Stimulated activated CD4-positive, alpha-beta T cell treated with anti-CD3 and anti-CD28 coated beads, TNF-alpha, amount 100 ng/mL, for 24 hours (primary cell): ENCODE results near the gene TXNDC5.
"Not testable (repeated sequence)": the region's sequence is repeated elsewhere in the genome, so short reads cannot be mapped to it uniquely, and the experiment has no call there.

Source experiments
- DNase-seq, 3 experiments: peaks; one replicate each; pipeline ENCODE4 v3.0.0-alpha.2; 2020; ENCODE audit warnings: low read depth in 3 of 3

TXNDC5 gene

GRCh38 chr6:7895125-7895423, 15.5 kb downstream of the TXNDC5 start:
- no peak for DNase-seq

GRCh38 chr6:7894262-7895124, 16.1 kb downstream of the TXNDC5 start:
- no peak for DNase-seq

GRCh38 chr6:7893342-7893741, 17.2 kb downstream of the TXNDC5 start:
- DNase-seq: no peak

GRCh38 chr6:7892367-7892766, 18.2 kb downstream of the TXNDC5 start:
- DNase-seq: not testable (repeated sequence)

- no peak for DNase-seq
These were observed 19.3 kb downstream of the TXNDC5 start for GRCh38 chr6:7891078-7891872.

GRCh38 chr6:7888587-7889357, 21.8 kb downstream of the TXNDC5 start:
- DNase-seq: no peak

GRCh38 chr6:7887278-7887991, 23.2 kb downstream of the TXNDC5 start:
- DNase-seq: no peak

GRCh38 chr6:7886132-7886531, 24.5 kb downstream of the TXNDC5 start:
- DNase-seq: no peak

- no peak for DNase-seq
These were observed 27.2 kb downstream of the TXNDC5 start for GRCh38 chr6:7883381-7883780.

GRCh38 chr6:7882505-7883257, 27.9 kb downstream of the TXNDC5 start:
- DNase-seq: no peak

- no peak for DNase-seq
These were observed 28.7 kb downstream of the TXNDC5 start for GRCh38 chr6:7881765-7882500.

GRCh38 chr6:7880718-7881107, 29.9 kb downstream of the TXNDC5 start:
- no peak for DNase-seq

GRCh38 chr6:7879980-7880717, 30.4 kb downstream of the TXNDC5 start:
- DNase-seq: no peak

- DNase-seq: no peak
These were observed 31.0 kb downstream of the TXNDC5 start for GRCh38 chr6:7879579-7879978.

GRCh38 chr6:7879043-7879442, 31.5 kb downstream of the TXNDC5 start:
- no peak for DNase-seq

GRCh38 chr6:7878401-7878964, 32.1 kb downstream of the TXNDC5 start:
- DNase-seq: no peak

GRCh38 chr6:7868926-7869325, 41.7 kb downstream of the TXNDC5 start:
- DNase-seq: no peak

GRCh38 chr6:7866526-7866925, 44.1 kb downstream of the TXNDC5 start:
- no peak for DNase-seq

- no peak for DNase-seq
These were observed 44.8 kb downstream of the TXNDC5 start for GRCh38 chr6:7865781-7866180.
